Natural killer cell treated with Interleukin-12 subunit alpha and Interleukin-12 subunit beta and Interleukin-15 and Interleukin-18, amount 100 ng/mL, for 72 hours (primary cell): Measurements from ENCODE around the gene RNF150. TPM values are rescaled to one million over a fixed set of nuclear protein-coding genes. Genes with fewer than 3 reads are reported as not detected.

Source experiments
- ATAC-seq, 2 donors: fragments of 150-1000 bp; cut with Tn5 transposase in 1 of 2; sonication (Bioruptor Pico), chemical (Tn5 transposase) in 1 of 2; 2 replicates each; pipeline ENCODE4 v1.10.0; 2021
- DNase-seq: peaks from one replicate; pipeline ENCODE4 v3.0.0; 2022; ENCODE audit warnings: low spot score
- H3K27ac Mint-ChIP-seq, 2 donors: 1 replicate in 1 of 2; 2 replicates in 1 of 2; pipeline ENCODE4 v1.8.0; 2022; ENCODE audit warnings: mixed read lengths in 2 of 2, mild to moderate bottlenecking in 1 of 2, moderate library complexity in 1 of 2
- H3K27me3 Mint-ChIP-seq, 2 donors: 1 replicate in 1 of 2; 2 replicates in 1 of 2; pipeline ENCODE4 v1.8.0; 2022; ENCODE audit warnings: mixed read lengths in 2 of 2
- H3K36me3 Mint-ChIP-seq: one replicate; pipeline ENCODE4 v1.8.0; 2022; ENCODE audit warnings: mixed read lengths
- H3K4me1 Mint-ChIP-seq, 2 donors: 1 replicate in 1 of 2; 2 replicates in 1 of 2; pipeline ENCODE4 v1.8.0; 2022; ENCODE audit warnings: low read depth in 2 of 2, mixed read lengths in 2 of 2, mild to moderate bottlenecking in 1 of 2
- H3K4me3 Mint-ChIP-seq: one replicate; pipeline ENCODE4 v1.8.0; 2022; ENCODE audit warnings: mixed read lengths
- H3K9me3 Mint-ChIP-seq: 2 replicates; pipeline ENCODE4 v1.8.0; 2022; ENCODE audit warnings: mixed read lengths
- total RNA-seq, 2 donors: library from RNA; stranded (reverse); gene quantifications; one replicate each; pipeline ENCODE4 v1.2.3, GENCODE V29; 2022

Gene RNF150
- total RNA-seq, 2 donors from 2014 or later = not detected

DNA sequence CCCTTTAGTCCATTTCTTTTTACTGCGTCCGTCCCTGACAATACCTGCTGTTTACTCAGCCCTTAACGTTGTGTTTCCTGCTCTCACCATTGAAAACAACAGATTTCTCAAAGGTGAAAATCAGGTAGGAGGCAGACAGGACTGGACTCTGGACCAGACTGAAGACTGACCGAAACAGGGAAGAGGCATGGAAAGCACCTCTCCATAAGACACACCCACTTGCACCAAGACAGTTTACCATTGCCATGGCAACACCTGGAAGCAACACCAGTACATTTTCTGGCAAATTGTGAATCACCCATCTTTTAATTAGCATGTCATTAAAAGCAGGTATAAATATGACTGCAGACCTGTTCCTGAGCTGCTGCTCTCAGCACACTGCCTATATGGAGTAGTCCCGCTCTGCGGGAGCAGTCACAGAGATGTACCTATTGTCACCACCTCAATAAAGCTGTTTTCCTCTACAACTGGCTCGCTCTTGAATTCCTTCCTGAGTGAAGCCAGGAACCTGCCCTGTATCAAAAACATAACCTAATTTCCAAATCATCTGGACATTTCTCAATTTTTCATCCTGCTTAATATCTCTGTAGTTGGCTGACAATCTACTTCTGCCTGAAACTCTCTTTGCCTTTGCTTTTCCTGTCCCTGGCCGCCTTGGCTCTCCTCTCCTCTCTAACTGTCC lies 117.0 kb downstream of the RNF150 start:
- Mint-ChIP-seq H3K36me3 (no peaks in the 10 kb centered on the region), H3K4me1 (no peaks in the 10 kb centered on the region), H3K9me3 (peaks cover 10% of the 10 kb centered on the region), H3K27ac (no peak overlapping the region), H3K27me3 (no peaks in the 10 kb centered on the region), H3K4me3 (no peak overlapping the region)
- DNase-seq (no peak), ATAC-seq (no peak)

DNA sequence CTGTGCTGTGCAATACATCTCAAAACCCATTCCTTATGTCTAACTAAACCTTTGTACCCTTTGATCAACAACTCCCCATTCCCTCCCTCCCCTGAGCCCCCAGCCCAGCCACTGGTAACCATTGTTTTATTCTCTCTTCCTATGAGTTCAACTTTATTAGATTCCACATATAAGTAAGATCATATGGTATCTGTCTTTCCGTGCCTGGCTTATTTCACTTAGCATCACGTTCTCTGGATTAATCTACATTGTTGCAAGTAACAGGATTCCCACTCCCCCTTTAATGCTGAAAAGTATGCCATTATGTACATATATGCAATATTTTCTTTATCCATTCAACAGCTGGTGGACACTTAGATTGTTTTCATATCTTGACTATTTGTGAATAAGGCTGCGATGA lies 119.4 kb downstream of the RNF150 start:
- Mint-ChIP-seq H3K4me3 (no peak overlapping the region), H3K36me3 (no peaks in the 10 kb centered on the region), H3K27ac (no peak overlapping the region), H3K4me1 (no peaks in the 10 kb centered on the region), H3K27me3 (no peaks in the 10 kb centered on the region), H3K9me3 (peaks cover 6% of the 10 kb centered on the region)
- ATAC-seq (no peak), DNase-seq (no peak)

DNA sequence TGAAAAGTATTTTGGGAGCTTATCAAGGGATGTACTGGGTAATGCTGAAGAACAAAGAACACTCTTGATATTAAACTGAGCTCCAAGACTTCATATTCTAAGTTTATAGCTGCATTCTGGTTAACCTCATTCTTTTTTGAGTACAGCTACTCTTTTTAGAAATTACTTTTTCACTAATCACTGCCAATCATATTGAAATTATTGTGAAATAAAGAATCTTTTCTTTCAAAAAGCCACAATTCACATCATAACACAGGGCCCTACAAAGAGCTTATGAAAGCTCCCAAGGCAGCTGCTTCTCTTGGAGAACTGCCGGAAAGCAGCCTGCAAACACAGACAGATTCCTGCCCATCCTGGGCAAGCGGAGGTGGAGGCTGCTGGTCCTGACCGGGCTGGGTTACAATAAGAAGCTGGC lies 121.4 kb downstream of the RNF150 start:
- no peaks in the 10 kb centered on the region for H3K4me1 Mint-ChIP-seq
- H3K36me3 Mint-ChIP-seq = no peaks in the 10 kb centered on the region
- H3K27ac Mint-ChIP-seq = no peak overlapping the region
- peaks cover 6% of the 10 kb centered on the region for H3K9me3 Mint-ChIP-seq
- H3K27me3 Mint-ChIP-seq = no peaks in the 10 kb centered on the region
- ATAC-seq (no peak), DNase-seq (no peak)
- H3K4me3 Mint-ChIP-seq = no peak overlapping the region

DNA sequence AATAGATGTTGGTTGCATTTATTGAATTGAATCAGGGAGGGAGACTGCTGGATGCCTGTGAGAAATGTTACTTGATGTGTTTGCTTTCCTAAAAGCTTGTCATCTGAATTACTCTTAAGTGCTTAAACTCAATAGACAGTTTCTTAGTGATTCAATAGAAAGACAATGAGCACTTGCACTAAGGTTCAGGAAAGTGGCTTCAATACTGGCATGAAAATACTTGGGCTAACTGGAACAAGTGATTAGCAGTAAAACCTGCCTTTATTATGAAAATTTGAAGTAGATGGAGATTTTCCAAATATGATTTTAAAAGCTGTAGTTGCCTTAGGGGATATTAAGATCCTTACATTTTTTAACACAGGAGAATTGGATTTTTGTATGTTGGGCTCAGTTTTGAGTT lies 123.3 kb downstream of the RNF150 start:
- no peak for DNase-seq
- H3K9me3 Mint-ChIP-seq = peaks cover 3% of the 10 kb centered on the region
- H3K27ac Mint-ChIP-seq = no peak overlapping the region
- ATAC-seq = no peak
- no peaks in the 10 kb centered on the region for H3K27me3 Mint-ChIP-seq
- no peaks in the 10 kb centered on the region for H3K36me3 Mint-ChIP-seq
- no peaks in the 10 kb centered on the region for H3K4me1 Mint-ChIP-seq
- H3K4me3 Mint-ChIP-seq = no peak overlapping the region

DNA sequence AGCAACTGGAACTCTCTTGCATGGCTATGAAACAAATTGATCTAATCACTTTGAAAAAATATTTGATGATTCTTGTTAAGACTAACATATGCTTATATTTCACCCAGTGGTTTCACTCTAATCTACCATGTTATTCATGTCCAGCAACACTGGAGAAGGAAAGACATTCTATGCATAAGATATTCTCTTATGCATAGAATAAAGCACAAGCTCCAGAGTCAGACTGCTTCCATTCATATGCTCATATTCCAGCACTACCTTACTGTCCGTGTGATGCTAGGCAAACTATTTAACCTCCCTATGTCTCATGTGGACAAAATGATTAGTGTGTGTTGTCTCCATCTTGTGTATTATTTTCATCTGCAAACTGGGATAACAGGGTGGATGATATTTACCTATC lies 124.1 kb downstream of the RNF150 start:
- no peak for DNase-seq
- Mint-ChIP-seq H3K27ac (no peak overlapping the region), H3K36me3 (no peaks in the 10 kb centered on the region), H3K4me3 (no peak overlapping the region), H3K4me1 (no peaks in the 10 kb centered on the region), H3K9me3 (peaks cover 3% of the 10 kb centered on the region), H3K27me3 (no peaks in the 10 kb centered on the region)
- no peak for ATAC-seq

DNA sequence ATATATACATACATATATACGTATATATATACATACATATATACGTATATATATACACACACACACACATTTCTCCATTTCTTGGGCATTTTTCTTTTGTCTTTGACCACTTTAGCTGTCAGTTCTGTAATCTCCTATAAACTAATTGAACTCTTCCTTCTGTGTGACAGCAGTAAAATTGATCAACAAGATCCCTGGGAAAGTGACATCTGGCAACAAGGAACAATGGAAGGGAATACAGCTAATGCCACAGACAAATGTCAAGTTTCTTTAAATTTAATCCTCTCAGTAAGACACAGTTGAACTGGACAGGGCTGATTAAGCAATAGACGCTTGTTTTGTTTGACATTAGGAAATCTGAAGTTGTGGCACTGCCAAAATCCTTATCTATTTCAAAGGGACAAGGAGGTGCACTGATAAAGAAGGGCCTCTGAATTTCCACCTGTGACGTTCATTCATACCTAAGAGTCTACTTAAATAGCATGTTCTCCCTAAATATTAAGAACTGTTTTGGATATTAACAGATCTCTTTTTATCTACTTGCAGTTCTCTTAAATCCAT lies 126.9 kb downstream of the RNF150 start:
- no peak overlapping the region for H3K27ac Mint-ChIP-seq
- no peaks in the 10 kb centered on the region for H3K36me3 Mint-ChIP-seq
- no peak overlapping the region for H3K4me3 Mint-ChIP-seq
- H3K4me1 Mint-ChIP-seq = no peaks in the 10 kb centered on the region
- no peaks in the 10 kb centered on the region for H3K9me3 Mint-ChIP-seq
- no peaks in the 10 kb centered on the region for H3K27me3 Mint-ChIP-seq
- no peak for ATAC-seq
- DNase-seq = no peak

DNA sequence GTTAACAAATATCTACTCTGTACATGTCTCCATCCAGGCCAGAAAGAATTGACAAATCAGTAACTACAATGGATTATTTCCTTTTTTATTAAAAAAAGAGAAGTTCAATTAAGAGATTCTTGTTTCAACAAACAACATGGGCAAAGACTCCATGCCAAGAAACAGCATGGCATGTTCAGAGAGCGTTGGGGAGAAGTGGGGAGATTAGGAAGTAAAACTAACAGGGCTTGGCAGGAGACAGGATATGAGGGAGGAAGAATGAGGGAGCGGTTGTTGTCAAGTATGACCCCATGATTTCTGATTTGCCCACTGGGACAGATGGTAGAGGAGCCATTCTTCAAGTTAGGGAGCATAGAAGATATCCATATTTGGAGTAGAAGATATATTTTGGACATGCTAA lies 128.4 kb downstream of the RNF150 start:
- DNase-seq (no peak), ATAC-seq (no peak)
- Mint-ChIP-seq H3K4me1 (no peaks in the 10 kb centered on the region), H3K36me3 (no peaks in the 10 kb centered on the region), H3K9me3 (no peaks in the 10 kb centered on the region), H3K27me3 (no peaks in the 10 kb centered on the region), H3K27ac (no peak overlapping the region), H3K4me3 (no peak overlapping the region)

DNA sequence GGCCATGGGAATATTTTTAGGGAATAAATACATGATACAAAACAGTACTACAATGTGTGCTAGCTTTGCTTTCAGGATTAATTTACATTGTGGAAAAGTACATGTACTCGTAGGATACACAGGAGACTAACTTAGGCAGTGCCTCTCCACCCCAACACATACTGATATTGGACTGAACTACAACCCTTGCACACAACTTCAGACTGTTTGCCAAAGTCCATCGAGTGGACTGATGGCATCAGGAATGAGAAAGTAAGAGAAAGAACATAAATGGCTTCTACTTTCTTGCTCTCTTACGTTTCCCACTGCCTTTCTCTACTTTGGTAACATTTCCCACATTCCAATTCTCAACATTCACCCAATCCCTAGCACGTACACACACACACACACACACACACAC lies 130.1 kb downstream of the RNF150 start:
- Mint-ChIP-seq H3K27ac (no peak overlapping the region), H3K27me3 (no peaks in the 10 kb centered on the region), H3K36me3 (no peaks in the 10 kb centered on the region), H3K4me1 (no peaks in the 10 kb centered on the region), H3K9me3 (no peaks in the 10 kb centered on the region), H3K4me3 (no peak overlapping the region)
- DNase-seq (no peak), ATAC-seq (no peak)

DNA sequence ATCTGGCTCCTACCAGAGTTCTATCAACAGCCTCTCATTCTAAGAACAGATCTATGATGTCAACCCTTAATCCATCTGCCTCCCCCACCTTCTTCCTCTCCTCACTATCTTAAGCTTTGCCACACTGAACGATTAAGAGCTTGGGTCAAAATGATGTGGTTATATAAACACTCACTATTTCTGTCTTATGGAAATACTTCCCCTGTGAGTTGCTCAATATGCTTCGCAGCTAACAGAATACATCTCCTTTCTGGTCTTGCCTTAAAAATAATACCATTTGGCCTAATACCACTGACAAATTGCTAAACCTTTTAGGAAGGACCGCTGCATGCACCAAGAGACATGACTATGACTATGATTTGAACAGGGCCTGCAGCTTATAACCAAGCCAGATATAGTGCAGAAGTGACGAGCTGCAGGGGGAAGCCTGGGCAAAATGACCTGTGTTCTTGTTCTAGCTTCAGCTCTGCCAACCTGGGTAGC lies 130.9 kb downstream of the RNF150 start:
- no peak for DNase-seq
- H3K27ac Mint-ChIP-seq = no peak overlapping the region
- no peaks in the 10 kb centered on the region for H3K27me3 Mint-ChIP-seq
- no peaks in the 10 kb centered on the region for H3K36me3 Mint-ChIP-seq
- H3K4me3 Mint-ChIP-seq = no peak overlapping the region
- no peaks in the 10 kb centered on the region for H3K4me1 Mint-ChIP-seq
- ATAC-seq = no peak
- H3K9me3 Mint-ChIP-seq = no peaks in the 10 kb centered on the region

DNA sequence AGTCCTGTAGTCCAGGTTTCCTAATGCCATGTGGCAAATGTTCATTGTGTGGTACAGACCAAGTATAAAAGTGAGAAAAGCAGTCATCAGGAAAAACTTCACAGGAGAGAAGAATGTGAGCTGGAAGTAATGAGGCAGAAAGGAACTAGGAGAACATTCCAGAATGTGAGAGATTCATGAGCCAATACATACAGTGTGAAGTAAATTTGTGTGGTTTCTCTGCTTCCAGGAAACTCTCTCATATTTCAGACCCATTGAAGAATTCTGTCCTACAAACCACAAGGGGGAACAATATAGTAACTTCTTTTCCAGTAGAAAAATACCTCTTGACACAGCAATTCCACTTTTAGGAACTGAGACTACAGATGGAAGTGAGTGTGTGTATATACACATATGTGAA lies 136.5 kb downstream of the RNF150 start:
- no peak for ATAC-seq
- Mint-ChIP-seq H3K27ac (no peak overlapping the region), H3K27me3 (no peaks in the 10 kb centered on the region), H3K9me3 (peaks cover 5% of the 10 kb centered on the region), H3K4me3 (no peak overlapping the region), H3K36me3 (no peaks in the 10 kb centered on the region), H3K4me1 (no peaks in the 10 kb centered on the region)
- no peak for DNase-seq

DNA sequence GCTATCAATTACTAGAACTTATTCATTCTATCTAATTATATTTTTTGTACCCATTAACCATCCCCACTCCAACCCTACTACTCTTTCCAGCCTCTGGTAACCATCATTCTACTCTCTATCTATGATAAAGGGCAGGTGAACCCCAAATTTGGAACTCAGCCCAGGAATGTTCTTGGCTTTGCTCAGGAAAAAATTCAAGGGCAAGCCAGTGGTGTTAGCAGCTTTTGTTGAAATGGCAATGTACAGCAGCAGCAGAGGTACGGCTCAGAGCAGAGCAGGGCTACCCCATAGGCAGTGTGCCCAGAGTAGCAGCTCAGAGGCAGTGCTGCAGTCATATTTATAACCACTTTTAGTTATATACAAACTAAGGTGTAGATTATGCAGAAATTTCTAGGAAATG lies 138.2 kb downstream of the RNF150 start:
- no peak for DNase-seq
- no peak for ATAC-seq
- H3K27me3 Mint-ChIP-seq = no peaks in the 10 kb centered on the region
- no peak overlapping the region for H3K4me3 Mint-ChIP-seq
- peaks cover 5% of the 10 kb centered on the region for H3K9me3 Mint-ChIP-seq
- no peak overlapping the region for H3K27ac Mint-ChIP-seq
- H3K4me1 Mint-ChIP-seq = no peaks in the 10 kb centered on the region
- H3K36me3 Mint-ChIP-seq = no peaks in the 10 kb centered on the region

DNA sequence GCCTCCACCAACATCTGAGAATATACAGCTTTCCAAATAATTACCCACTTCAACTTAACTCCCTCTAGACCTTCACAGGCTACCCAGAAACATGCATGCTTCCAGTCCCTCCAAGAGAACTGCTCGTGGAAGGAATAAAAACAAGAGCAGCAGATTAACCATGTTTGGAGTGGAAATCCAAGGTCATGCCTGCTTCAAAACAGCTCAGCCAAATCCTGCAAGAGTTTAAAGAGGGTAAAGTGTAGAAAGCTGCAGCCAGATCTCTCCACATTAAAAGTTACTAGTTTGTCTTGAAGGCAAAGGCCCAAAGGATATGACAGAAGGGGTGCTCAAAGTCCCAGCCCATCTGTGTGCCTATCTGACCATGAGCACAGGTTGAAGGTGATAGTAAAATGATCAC lies 139.3 kb downstream of the RNF150 start:
- H3K4me3 Mint-ChIP-seq = no peak overlapping the region

DNA sequence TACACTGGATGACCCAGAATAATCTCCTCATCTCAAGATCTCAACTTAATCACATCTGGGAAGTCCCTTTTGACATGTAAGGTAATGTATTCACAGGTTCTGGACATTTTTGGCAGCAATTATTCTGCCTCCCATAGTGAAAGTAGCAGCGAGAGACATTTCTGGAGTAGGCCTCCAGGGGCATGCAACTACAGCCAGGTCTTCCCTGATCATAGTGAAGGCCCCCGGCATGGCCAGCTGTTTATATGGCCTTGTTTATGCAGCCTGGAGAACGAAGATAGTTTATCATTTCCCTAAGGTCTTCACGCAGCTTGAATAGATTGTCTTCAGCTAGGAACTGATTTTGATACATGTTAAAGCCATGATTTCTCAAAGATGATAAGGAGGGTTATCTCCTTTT lies 139.9 kb downstream of the RNF150 start:
- DNase-seq (no peak), ATAC-seq (no peak)
- Mint-ChIP-seq H3K36me3 (no peaks in the 10 kb centered on the region), H3K9me3 (peaks cover 5% of the 10 kb centered on the region), H3K27ac (no peak overlapping the region), H3K4me1 (no peaks in the 10 kb centered on the region), H3K27me3 (no peaks in the 10 kb centered on the region), H3K4me3 (no peak overlapping the region)

More for the DNA sequence above, 139.3 kb downstream of the RNF150 start:
- Mint-ChIP-seq H3K27ac (no peak overlapping the region), H3K4me1 (no peaks in the 10 kb centered on the region), H3K27me3 (no peaks in the 10 kb centered on the region), H3K36me3 (no peaks in the 10 kb centered on the region), H3K9me3 (peaks cover 5% of the 10 kb centered on the region)
- ATAC-seq (no peak), DNase-seq (no peak)

DNA sequence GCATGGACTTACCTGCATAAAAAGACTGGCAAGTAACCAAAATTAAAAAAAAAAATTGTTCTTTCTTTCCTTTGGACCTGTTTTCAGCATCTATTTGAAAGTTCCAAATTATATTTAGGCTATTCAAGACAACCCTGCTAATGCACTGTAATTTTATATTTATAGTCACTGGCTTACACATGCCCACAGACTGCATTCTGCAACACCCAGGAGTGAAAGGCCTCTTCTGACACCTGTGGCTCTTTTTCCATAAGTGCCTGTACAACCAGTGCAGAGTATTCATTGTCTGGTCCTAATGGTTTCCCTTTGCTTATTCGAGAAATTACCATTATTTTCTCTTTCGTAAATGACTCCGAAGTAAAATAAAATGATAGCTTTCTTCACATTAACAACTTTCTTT lies 143.3 kb downstream of the RNF150 start:
- DNase-seq (no peak), ATAC-seq (no peak)
- Mint-ChIP-seq H3K27ac (no peak overlapping the region), H3K9me3 (peaks cover 8% of the 10 kb centered on the region), H3K27me3 (no peaks in the 10 kb centered on the region), H3K4me1 (no peaks in the 10 kb centered on the region), H3K4me3 (no peak overlapping the region), H3K36me3 (no peaks in the 10 kb centered on the region)

DNA sequence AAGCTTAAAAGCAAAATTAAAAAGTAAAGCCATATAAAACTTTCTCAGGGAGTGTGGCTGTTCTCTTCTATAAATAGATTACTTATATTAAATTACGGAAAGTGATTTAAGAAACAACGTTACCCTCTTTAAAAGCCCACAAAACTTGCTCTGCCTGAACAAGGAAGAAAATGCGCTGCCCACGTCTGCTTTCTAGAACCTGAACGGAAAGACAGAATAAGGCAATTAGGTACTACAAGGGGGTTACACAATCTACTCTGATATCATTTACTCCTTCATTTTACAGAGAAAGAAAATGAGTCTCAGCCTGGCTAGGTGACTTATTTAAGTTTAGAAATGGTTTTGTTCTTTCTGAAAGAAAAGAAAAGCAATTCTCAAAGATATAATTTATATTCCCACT lies 147.2 kb downstream of the RNF150 start:
- H3K4me1 Mint-ChIP-seq = no peaks in the 10 kb centered on the region
- H3K27ac Mint-ChIP-seq = no peak overlapping the region
- H3K9me3 Mint-ChIP-seq = peaks cover 8% of the 10 kb centered on the region
- ATAC-seq (no peak), DNase-seq (no peak)
- no peaks in the 10 kb centered on the region for H3K27me3 Mint-ChIP-seq
- H3K36me3 Mint-ChIP-seq = no peaks in the 10 kb centered on the region
- no peak overlapping the region for H3K4me3 Mint-ChIP-seq
